Body of pancreas (tissue), 4 donors: ENCODE data around the gene BIRC6.

Experiments used
- POLR2A ChIP-seq, 3 donors: fragments of 450-650 bp; IDR thresholded peaks; one replicate each; pipeline ENCODE4 v1.6.1; 2016; ENCODE audit warnings: antibody characterized with exemption in 3 of 3, mild to moderate bottlenecking in 2 of 3
- TF ChIP-seq, protein P1 (sequence below), 7 experiments: fragments of 450-650 bp in 4 of 7; fragments of 200-600 bp in 3 of 7; sonication (generic) in 3 of 7; IDR thresholded peaks; one replicate each; pipeline ENCODE4 v1.5.1; 2016 to 2019; ENCODE audit warnings: antibody characterized with exemption in 7 of 7

DNA sequence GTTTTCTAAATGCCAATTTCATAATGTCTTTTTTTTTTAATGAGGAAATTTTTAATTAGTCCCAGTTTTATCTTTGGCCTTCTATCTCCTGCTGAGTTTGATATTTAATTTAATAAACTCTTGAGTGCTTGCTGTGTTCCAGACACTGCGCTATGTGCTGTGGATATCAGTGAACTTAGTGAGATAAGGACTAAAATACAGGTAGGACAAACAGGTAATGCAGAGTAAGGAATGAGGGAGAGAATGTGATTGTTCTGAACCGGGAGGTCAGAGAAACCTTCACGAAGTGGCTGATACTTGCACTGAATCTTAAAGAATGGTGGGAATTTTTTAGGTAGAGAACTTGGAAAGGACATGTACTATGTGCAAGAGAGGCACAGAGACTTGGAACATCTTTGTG is 299.2 kb downstream of the BIRC6 start:
- TF ChIP-seq, protein P1, sequence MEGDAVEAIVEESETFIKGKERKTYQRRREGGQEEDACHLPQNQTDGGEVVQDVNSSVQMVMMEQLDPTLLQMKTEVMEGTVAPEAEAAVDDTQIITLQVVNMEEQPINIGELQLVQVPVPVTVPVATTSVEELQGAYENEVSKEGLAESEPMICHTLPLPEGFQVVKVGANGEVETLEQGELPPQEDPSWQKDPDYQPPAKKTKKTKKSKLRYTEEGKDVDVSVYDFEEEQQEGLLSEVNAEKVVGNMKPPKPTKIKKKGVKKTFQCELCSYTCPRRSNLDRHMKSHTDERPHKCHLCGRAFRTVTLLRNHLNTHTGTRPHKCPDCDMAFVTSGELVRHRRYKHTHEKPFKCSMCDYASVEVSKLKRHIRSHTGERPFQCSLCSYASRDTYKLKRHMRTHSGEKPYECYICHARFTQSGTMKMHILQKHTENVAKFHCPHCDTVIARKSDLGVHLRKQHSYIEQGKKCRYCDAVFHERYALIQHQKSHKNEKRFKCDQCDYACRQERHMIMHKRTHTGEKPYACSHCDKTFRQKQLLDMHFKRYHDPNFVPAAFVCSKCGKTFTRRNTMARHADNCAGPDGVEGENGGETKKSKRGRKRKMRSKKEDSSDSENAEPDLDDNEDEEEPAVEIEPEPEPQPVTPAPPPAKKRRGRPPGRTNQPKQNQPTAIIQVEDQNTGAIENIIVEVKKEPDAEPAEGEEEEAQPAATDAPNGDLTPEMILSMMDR (IDR thresholded peaks at IDR 0.05), result no peak
- no peak for TF ChIP-seq POLR2A (IDR thresholded peaks at IDR 0.05)
